ENCODE measurements around the gene LZTR1.
"Not testable (repeated sequence)": the region's sequence is repeated elsewhere in the genome, so short reads cannot be mapped to it uniquely, and the experiment has no call there.

The LZTR1 gene

GRCh38 chr22:21032868-21033688, 51.0 kb downstream of the LZTR1 start:
- DNase-seq (ENCODE audit: low spot score), result no peak

GRCh38 chr22:21033895-21034294, 51.8 kb downstream of the LZTR1 start:
- no peak for DNase-seq (ENCODE audit: low spot score)

GRCh38 chr22:21034989-21035388, 52.9 kb downstream of the LZTR1 start:
- no peak for DNase-seq (ENCODE audit: low spot score)

- DNase-seq (ENCODE audit: low spot score), result no peak
Measured at GRCh38 chr22:21038405-21038804, 56.3 kb downstream of the LZTR1 start.

GRCh38 chr22:21039158-21039557, 57.1 kb downstream of the LZTR1 start:
- not testable (repeated sequence) for DNase-seq (ENCODE audit: low spot score)

- DNase-seq (ENCODE audit: low spot score), result no peak
Measured at GRCh38 chr22:21041937-21042336, 59.8 kb downstream of the LZTR1 start.

GRCh38 chr22:21042978-21043859, 61.1 kb downstream of the LZTR1 start:
- no peak for DNase-seq (ENCODE audit: low spot score)

GRCh38 chr22:21043860-21044535, 61.9 kb downstream of the LZTR1 start:
- DNase-seq (ENCODE audit: low spot score), result no peak

- DNase-seq (ENCODE audit: low spot score), result no peak
Measured at GRCh38 chr22:21044931-21045584, 63.0 kb downstream of the LZTR1 start.

GRCh38 chr22:21045585-21046294, 63.6 kb downstream of the LZTR1 start, which contains the start of gene LRRC74B:
LRRC74B (plus strand) TSS chr22:21045946; CDS start chr22:21045987, 41 bp downstream.
- peak; percentile 91 for DNase-seq (ENCODE audit: low spot score)

GRCh38 chr22:21047035-21047661, 65.1 kb downstream of the LZTR1 start:
- DNase-seq (ENCODE audit: low spot score), result no peak

GRCh38 chr22:21047730-21048129, 65.6 kb downstream of the LZTR1 start:
- no peak for DNase-seq (ENCODE audit: low spot score)

GRCh38 chr22:21048448-21048847, 66.4 kb downstream of the LZTR1 start:
- not testable (repeated sequence) for DNase-seq (ENCODE audit: low spot score)

Small RNA genes within 50 kb of the gene (small RNA-seq; reads per million reads assigned to genes)
- 0 reads per million in 2 experiments for gene MIR649

Data from SK-N-DZ (cell line).